ENCODE data around the gene FBXO48. TPM values are rescaled to one million over a fixed set of nuclear protein-coding genes. Genes with fewer than 3 reads are reported as not detected.

The FBXO48 gene
- total RNA-seq, 4 donors from 2014 or later: 0.63 to 1.8 (median 1.0) TPM

DNA sequence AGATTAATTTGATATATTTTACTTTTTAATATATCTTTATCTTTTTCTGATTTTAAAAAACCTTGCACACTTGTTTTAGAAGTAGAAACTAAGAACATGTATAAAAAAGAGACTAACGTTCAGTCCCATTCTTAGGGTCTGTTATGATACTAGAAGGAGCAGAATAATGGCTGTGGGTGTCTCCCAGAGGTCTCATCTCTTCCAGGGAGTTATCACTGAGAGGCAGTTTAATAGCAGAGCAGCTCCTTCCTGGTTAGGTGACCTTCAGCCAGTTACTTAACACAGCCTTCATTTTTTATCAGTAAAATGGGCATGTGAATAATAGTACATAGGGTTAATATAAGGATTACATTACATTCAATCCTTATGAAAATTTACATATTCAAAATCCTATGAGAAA is 40.6 kb downstream of the FBXO48 start:
- WGBS, 2 donors: 88 to 91% methylated on average over 1 of the region's 1 CpG
- Histone ChIP-seq H3K4me3 (replicated peaks in 1 of 3) (no peak overlapping the region), H3K27ac (no peak overlapping the region), H3K9me3 (no peaks in the 10 kb centered on the region), H3K4me1 (no peaks in the 10 kb centered on the region), H3K36me3 (no peaks in the 10 kb centered on the region), H3K27me3 (no peaks in the 10 kb centered on the region)
- intact Hi-C loops (cut with DNase I): no loop called here
- DNase-seq: no peak
- TF ChIP-seq, protein P1, sequence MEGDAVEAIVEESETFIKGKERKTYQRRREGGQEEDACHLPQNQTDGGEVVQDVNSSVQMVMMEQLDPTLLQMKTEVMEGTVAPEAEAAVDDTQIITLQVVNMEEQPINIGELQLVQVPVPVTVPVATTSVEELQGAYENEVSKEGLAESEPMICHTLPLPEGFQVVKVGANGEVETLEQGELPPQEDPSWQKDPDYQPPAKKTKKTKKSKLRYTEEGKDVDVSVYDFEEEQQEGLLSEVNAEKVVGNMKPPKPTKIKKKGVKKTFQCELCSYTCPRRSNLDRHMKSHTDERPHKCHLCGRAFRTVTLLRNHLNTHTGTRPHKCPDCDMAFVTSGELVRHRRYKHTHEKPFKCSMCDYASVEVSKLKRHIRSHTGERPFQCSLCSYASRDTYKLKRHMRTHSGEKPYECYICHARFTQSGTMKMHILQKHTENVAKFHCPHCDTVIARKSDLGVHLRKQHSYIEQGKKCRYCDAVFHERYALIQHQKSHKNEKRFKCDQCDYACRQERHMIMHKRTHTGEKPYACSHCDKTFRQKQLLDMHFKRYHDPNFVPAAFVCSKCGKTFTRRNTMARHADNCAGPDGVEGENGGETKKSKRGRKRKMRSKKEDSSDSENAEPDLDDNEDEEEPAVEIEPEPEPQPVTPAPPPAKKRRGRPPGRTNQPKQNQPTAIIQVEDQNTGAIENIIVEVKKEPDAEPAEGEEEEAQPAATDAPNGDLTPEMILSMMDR (IDR thresholded peaks at IDR 0.05): no peak
- no peak for TF ChIP-seq POLR2A (IDR thresholded peaks at IDR 0.05)

DNA sequence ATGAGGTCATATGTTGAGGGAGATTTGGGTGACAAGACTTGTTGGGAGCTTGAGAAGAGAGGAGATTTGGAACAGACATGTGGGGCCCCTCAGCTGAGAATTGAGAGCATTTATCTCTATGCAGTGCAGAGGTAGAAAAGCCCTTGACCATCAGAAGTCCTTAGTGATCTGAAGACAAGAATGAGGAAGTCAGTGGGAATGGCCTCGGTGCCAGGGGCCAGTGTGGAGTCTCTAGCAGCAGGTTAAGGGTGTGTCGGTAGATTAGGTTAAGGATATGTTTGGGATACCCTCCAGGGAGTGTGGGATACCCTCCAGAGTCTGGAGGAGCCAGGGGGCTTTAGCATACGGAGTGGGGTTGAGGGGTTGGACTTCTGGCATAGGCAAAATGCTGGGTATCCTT is 41.6 kb downstream of the FBXO48 start:
- Histone ChIP-seq H3K27ac (no peak overlapping the region), H3K4me1 (no peaks in the 10 kb centered on the region), H3K9me3 (no peaks in the 10 kb centered on the region), H3K27me3 (no peaks in the 10 kb centered on the region), H3K36me3 (no peaks in the 10 kb centered on the region), H3K4me3 (replicated peaks in 1 of 3) (no peak overlapping the region)
- DNase-seq: no peak
- TF ChIP-seq, protein P1 (IDR thresholded peaks at IDR 0.05): no peak
- TF ChIP-seq POLR2A (IDR thresholded peaks at IDR 0.05): no peak
- intact Hi-C loops (cut with DNase I): no loop called here
- WGBS, 2 donors: 78 to 79% methylated on average over 3 of the region's 3 CpGs

DNA sequence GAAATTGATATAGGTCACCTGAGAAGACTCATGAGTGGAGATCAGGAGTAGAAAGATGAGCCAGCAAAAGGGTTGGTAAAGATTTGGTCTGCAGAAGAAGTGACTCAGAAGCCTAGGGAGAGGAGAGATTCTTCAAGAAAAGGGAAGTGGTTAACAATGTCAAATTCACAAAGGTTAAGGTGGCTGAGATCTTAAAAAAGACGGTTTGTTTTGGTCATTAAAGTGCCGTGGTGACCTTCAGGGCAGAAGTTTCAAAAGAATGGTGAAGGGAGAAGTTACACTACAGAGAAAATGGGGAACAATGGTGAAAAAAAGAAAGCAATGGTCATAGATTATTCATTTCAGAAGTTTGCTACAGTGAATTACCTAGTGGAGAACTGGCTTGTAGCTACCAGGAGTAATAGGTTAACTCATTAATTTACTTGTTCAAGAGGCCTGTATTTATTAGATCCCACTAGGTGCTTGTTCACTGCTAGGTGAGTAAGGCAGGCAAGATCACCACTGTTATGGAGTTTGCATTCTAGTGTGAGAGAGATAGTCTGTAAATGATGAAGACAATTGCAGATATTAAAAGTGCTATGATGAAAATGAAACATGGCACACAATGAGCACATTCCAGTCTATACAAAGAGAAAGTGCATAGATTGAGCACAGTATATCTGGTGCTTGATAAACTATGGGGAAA is 43.0 kb downstream of the FBXO48 start:
- Histone ChIP-seq H3K27me3 (no peaks in the 10 kb centered on the region), H3K9me3 (no peaks in the 10 kb centered on the region), H3K27ac (no peak overlapping the region), H3K4me3 (replicated peaks in 1 of 3) (no peak overlapping the region), H3K36me3 (no peaks in the 10 kb centered on the region), H3K4me1 (no peaks in the 10 kb centered on the region)
- intact Hi-C loops (cut with DNase I): no loop called here
- DNase-seq: no peak
- WGBS, 2 donors: 61% methylated on average over 2 of the region's 2 CpGs
- TF ChIP-seq, protein P1 (IDR thresholded peaks at IDR 0.05): no peak
- no peak for TF ChIP-seq POLR2A (IDR thresholded peaks at IDR 0.05)

DNA sequence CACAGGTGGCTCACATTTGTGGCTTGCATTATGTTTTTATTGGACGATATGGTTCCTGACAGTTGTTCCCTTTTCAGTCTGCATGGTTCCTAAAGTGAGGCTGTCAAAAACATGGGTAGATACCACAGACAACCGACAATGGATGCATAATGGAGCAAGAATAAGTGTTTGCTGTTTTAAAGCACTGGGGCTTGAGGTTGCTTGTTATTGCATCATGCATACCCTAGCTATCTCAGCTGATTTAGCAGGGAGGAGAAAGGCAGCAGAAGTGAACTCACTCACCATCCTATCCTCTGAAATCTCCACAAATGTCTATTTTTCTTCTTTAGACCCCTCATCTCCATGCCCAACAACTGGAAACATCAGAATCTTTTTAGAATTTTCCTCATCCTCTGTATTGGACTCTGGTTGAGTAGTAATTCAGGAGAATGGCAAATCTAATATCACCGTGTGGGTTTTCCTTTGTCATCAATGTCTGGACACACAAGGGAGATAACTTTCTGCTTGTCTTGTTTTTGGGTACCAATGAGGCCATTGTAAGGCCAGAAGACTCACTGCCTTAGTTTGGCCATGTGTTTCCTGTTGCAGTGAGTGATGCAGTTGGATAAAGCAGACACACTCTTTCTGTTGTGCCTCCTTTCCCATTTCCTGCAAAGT is 46.7 kb downstream of the FBXO48 start:
- DNase-seq: no peak
- intact Hi-C loops (cut with DNase I): no loop called here
- TF ChIP-seq POLR2A (IDR thresholded peaks at IDR 0.05): no peak
- TF ChIP-seq, protein P1 (IDR thresholded peaks at IDR 0.05): no peak
- H3K4me1 ChIP-seq: no peaks in the 10 kb centered on the region
- no peak overlapping the region for H3K27ac ChIP-seq
- no peaks in the 10 kb centered on the region for H3K36me3 ChIP-seq
- no peaks in the 10 kb centered on the region for H3K9me3 ChIP-seq
- 75% methylated on average over 3 of the region's 3 CpGs for WGBS, 2 donors
- H3K27me3 ChIP-seq: no peaks in the 10 kb centered on the region
- H3K4me3 ChIP-seq (replicated peaks in 1 of 3): no peak overlapping the region

DNA sequence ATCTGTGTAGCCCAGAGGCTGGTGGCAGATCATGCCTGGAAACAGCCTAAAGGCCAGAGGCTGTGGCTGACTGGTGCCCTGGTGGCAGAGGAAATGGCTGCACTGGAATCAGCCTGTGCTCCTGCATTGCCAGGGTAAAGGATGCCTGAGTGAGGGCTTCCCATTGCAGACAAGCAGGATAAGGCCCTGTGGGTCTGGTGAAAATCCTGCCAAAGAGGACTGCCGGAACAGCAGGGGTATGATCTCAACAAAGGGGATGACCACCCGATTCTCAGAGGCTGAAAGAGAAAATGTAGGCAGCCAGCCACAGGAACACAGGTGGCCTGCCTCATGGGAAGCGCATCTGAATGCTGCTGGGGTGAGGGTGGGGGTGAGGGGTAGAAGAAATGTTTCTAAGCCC is 48.2 kb downstream of the FBXO48 start:
- TF ChIP-seq, protein P1 (IDR thresholded peaks at IDR 0.05): no peak
- TF ChIP-seq POLR2A (IDR thresholded peaks at IDR 0.05): no peak
- Histone ChIP-seq H3K36me3 (no peaks in the 10 kb centered on the region), H3K27ac (no peak overlapping the region), H3K4me3 (replicated peaks in 1 of 3) (no peak overlapping the region), H3K4me1 (no peaks in the 10 kb centered on the region), H3K9me3 (no peaks in the 10 kb centered on the region), H3K27me3 (no peaks in the 10 kb centered on the region)
- intact Hi-C loops (cut with DNase I): no loop called here
- 77 to 93% methylated on average over 3 of the region's 3 CpGs for WGBS, 2 donors
- DNase-seq: no peak
